Fibroblast of pulmonary artery (primary cell): ENCODE data around the gene PNRC2.
"Not testable (repeated sequence)": the region's sequence is repeated elsewhere in the genome, so short reads cannot be mapped to it uniquely, and the experiment has no call there.

Source experiments
- DNase-seq: peaks from one replicate; pipeline ENCODE4 v3.0.0-alpha.2; 2010; ENCODE audit warnings: low read depth
- H3K4me3 ChIP-seq: replicated peaks from 2 replicates; pipeline ENCODE4 v1.5.1; 2011; ENCODE audit warnings: low read depth, mild to moderate bottlenecking, control low read depth, low read length, moderate library complexity
- CTCF ChIP-seq: IDR thresholded peaks from 2 replicates; pipeline ENCODE4 v1.5.1; 2011; ENCODE audit warnings: mild to moderate bottlenecking, control low read depth, low read length, inconsistent platforms; ENCODE audit errors: missing control alignments

The PNRC2 gene

DNA sequence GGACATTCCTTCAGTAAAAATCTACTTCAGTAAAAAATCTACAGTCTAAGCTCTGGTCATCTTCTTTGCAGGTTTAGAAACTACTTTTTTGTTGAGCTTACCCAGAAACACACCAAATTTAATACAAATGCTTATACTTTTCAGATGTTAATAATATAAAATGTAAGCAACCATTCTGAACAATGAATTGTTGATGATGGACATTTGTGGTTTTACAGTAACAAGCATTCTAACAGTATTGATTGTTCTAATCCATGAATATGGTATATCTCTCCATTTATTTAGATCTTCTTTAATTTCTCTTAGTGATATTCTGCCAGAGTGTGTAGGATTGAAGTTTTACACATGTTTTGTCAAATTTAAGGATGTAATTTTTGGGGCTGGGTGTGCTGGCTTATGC, 47.5 kb downstream of the PNRC2 start:
- no peak overlapping the region for H3K4me3 ChIP-seq
- TF ChIP-seq CTCF = no peak
- no peak for DNase-seq

- peak; percentile 78 for DNase-seq
- not testable (repeated sequence) for H3K4me3 ChIP-seq
Observed at GRCh38 chr1:24008574-24009184, 49.1 kb downstream of the PNRC2 start.

DNA sequence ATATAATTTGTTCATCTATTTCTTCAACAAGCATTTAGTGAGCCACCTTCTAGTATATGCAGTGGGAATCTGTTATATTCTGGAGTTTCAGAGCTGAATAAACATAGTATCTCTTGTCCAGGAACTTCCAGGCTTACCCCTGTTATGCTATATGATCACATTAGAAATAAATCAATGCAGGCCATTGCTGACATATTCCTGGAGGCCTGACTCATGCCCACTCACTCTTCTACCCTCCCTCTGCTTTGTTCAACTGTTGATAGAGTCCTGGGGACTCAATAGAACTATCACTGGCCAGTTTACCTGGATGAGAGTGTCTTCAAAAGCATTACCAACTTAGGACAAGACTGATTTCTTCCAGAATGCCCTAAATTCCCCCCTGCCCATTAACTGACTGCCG, 49.8 kb downstream of the PNRC2 start:
- TF ChIP-seq CTCF = no peak
- no peak overlapping the region for H3K4me3 ChIP-seq
- peak; percentile 33 for DNase-seq

DNA sequence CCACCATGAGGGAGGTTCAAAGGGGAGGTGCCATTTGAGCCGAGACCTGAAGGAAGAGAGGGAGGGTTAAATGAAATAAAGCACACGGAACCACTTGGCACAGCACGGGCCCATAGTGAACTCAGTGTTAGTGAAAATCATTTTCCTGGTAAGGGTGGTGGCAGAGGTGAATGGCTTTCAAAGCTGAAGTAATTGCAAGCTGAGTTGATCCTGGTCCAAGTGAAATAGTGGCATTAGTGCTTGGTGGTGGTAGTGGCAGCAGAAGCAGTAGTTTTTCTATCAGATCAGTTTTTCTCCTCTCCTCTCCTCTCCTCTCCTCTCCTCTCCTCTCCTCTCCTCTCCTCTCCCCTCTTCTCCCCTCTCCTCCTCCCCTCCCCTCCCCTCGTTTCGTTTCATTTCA, 51.0 kb downstream of the PNRC2 start:
- no peak overlapping the region for H3K4me3 ChIP-seq
- no peak for TF ChIP-seq CTCF
- DNase-seq = no peak

GRCh38 chr1:24012878-24013277, 53.2 kb downstream of the PNRC2 start:
- H3K4me3 ChIP-seq, DNase-seq: not testable (repeated sequence)
